Astrocyte (in vitro differentiated cells and primary cell): ENCODE results near the gene RDH13.

Source experiments
- EZH2 ChIP-seq: IDR thresholded peaks from 2 replicates; pipeline ENCODE4 v1.6.1; 2012; ENCODE audit warnings: mild to moderate bottlenecking, low read length, inconsistent platforms; ENCODE audit not compliant: insufficient read depth
- TF ChIP-seq, protein P1 (sequence below): IDR thresholded peaks from 2 replicates; pipeline ENCODE4 v1.5.1; 2011; ENCODE audit warnings: low read depth, mild to moderate bottlenecking, inconsistent platforms, low read length, moderate library complexity; ENCODE audit not compliant: insufficient read depth

DNA sequence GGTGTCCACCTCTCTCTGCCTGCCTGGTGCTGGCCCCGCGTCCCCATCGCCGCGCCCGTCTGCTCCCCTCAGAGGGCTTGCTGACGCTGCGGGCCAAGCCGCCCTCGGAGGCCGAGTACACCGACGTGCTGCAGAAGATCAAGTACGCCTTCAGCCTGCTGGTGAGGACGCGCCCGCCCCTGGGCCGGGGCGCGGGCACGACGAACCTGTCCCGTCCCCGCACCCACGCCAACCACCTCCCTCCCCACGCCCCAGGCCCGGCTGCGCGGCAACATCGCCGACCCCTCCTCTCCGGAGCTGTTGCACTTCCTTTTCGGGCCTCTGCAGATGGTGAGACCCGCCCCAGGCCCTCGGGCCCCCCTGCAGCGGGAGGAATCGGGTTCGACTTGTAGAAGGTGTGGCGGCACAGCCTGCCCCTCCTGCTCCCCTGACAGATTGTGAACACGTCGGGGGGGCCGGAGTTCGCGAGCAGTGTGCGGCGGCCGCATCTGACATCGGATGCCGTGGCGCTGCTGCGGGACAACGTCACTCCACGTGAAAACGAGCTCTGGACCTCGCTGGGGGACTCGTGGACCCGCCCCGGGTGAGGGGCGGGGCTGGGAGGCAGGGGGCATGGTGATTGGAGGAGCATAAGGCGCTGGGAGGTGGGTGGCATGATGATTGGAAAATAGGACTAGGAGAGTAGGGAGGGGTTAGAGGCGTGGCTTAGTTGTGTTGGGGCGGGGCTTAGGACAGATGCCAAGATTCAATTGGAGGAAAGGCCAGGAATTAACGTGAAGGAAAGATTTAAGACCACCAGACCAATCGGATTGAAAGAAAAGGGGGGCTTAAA lies 19.3 kb upstream of the RDH13 start:
- TF ChIP-seq, protein P1, sequence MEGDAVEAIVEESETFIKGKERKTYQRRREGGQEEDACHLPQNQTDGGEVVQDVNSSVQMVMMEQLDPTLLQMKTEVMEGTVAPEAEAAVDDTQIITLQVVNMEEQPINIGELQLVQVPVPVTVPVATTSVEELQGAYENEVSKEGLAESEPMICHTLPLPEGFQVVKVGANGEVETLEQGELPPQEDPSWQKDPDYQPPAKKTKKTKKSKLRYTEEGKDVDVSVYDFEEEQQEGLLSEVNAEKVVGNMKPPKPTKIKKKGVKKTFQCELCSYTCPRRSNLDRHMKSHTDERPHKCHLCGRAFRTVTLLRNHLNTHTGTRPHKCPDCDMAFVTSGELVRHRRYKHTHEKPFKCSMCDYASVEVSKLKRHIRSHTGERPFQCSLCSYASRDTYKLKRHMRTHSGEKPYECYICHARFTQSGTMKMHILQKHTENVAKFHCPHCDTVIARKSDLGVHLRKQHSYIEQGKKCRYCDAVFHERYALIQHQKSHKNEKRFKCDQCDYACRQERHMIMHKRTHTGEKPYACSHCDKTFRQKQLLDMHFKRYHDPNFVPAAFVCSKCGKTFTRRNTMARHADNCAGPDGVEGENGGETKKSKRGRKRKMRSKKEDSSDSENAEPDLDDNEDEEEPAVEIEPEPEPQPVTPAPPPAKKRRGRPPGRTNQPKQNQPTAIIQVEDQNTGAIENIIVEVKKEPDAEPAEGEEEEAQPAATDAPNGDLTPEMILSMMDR = no peak
- peak; percentile 92 for TF ChIP-seq EZH2
